HCT116 (cell line): ENCODE results near the gene ADAMTS15. TPM values are rescaled to one million over a fixed set of nuclear protein-coding genes. Genes with fewer than 3 reads are reported as not detected.

ENCODE experiments used
- ATAC-seq: fragments of 200-7000 bp; cut with Tn5 transposase; 2 replicates; pipeline ENCODE4 v1.9.1; 2020; ENCODE audit warnings: mild to moderate bottlenecking, moderate library complexity
- BruUV-seq: library from RNA; stranded (reverse); fragments of 400-500 nt; replicated peaks from 2 replicates; lab custom pipeline; 2021; lab: Mats Ljungman, UMichigan
- CTCF ChIA-PET: fragments of 300-600 bp; sonication (Branson Sonifier 250); formaldehyde crosslinking; loops from one replicate; lab custom pipeline; 2021; ENCODE audit warnings: antibody characterized with exemption; lab: Charles Lee
- POLR2A ChIA-PET: fragments of 300-600, 350-600 bp; sonication (Branson Sonifier 250); formaldehyde crosslinking; loops from one replicate; lab custom pipeline; 2021; ENCODE audit warnings: antibody characterized with exemption; lab: Charles Lee
- RAD21 ChIA-PET, 2 experiments: fragments of 300-600 bp; sonication (Branson Sonifier 250); formaldehyde crosslinking; loops; one replicate each; lab custom pipeline; 2023; ENCODE audit warnings: low total read pairs in 2 of 2; ENCODE audit not compliant: uncharacterized antibody in 2 of 2, unreplicated experiment in 2 of 2, low non-redundant PET in 1 of 2; lab: Charles Lee
- DNase-seq: peaks from one replicate; pipeline ENCODE4 v3.0.0-alpha.2; 2010; ENCODE audit warnings: low read depth, low spot score
- H2AFZ ChIP-seq: fragments of 200-600 bp; shearing (Covaris generic), sonication (generic); 2 replicates; pipeline ENCODE4 v1.6.1; 2017; ENCODE audit warnings: low read depth, mixed run types, mixed read lengths, antibody characterized with exemption, low read length; ENCODE audit not compliant: poor library complexity, severe bottlenecking
- H3K27ac ChIP-seq: 2 replicates; pipeline ENCODE4 v1.5.1; 2012; ENCODE audit warnings: low read depth, low read length
- H3K27me3 ChIP-seq: fragments of 200-600 bp; sonication (generic); 2 replicates; pipeline ENCODE4 v1.6.1; 2016; ENCODE audit warnings: mixed run types, low read length, mixed read lengths; ENCODE audit not compliant: insufficient read depth
- H3K36me3 ChIP-seq, 2 experiments: fragments of 200-500 bp in 1 of 2; fragments of 200-600 bp in 1 of 2; sonication (Bioruptor generic) in 1 of 2; sonication (generic) in 1 of 2; 2 replicates each; pipeline versions ENCODE4 v1.5.1 to v1.6.1; 2014 to 2016; ENCODE audit warnings: low read length in 2 of 2, inconsistent platforms in 1 of 2, mixed read lengths in 1 of 2, mixed run types in 1 of 2; ENCODE audit not compliant: insufficient read depth in 2 of 2, control insufficient read depth in 1 of 2
- H3K4me1 ChIP-seq, 2 experiments: fragments of 200-600 bp in 1 of 2; sonication (generic) in 1 of 2; 2 replicates each; pipeline versions ENCODE4 v1.5.1 to v1.6.1; 2012 to 2017; ENCODE audit warnings: low read length in 2 of 2, inconsistent platforms in 1 of 2, mild to moderate bottlenecking in 1 of 2, mixed read lengths in 1 of 2, mixed run types in 1 of 2, moderate library complexity in 1 of 2; ENCODE audit not compliant: insufficient read depth in 2 of 2, control insufficient read depth in 1 of 2
- H3K4me2 ChIP-seq: fragments of 200-600 bp; sonication (generic); 2 replicates; pipeline ENCODE4 v1.6.1; 2017; ENCODE audit warnings: mixed run types, low read length, mixed read lengths
- H3K4me3 ChIP-seq, 2 experiments: fragments of 200-600 bp in 1 of 2; sonication (generic) in 1 of 2; replicated peaks in 1 of 2; 2 replicates each; pipeline ENCODE4 v1.5.1; 2011 to 2016; ENCODE audit warnings: low read length in 2 of 2, control low read depth in 1 of 2, low read depth in 1 of 2, mild to moderate bottlenecking in 1 of 2, mixed read lengths in 1 of 2, mixed run types in 1 of 2
- H3K79me2 ChIP-seq: fragments of 200-600 bp; sonication (generic); 2 replicates; pipeline ENCODE4 v1.6.1; 2017; ENCODE audit warnings: mild to moderate bottlenecking, mixed run types, low read length, moderate library complexity, mixed read lengths; ENCODE audit not compliant: insufficient read depth
- H3K9ac ChIP-seq: fragments of 200-600 bp; sonication (generic); 2 replicates; pipeline ENCODE4 v1.6.1; 2016; ENCODE audit warnings: low read length, mixed read lengths
- H3K9me2 ChIP-seq: fragments of 200-600 bp; sonication (generic), shearing (Covaris generic); 2 replicates; pipeline ENCODE4 v1.6.1; 2017; ENCODE audit warnings: mixed run types, mild to moderate bottlenecking, moderate library complexity; ENCODE audit not compliant: insufficient read depth
- H3K9me3 ChIP-seq, 2 experiments: fragments of 200-500 bp in 1 of 2; fragments of 200-600 bp in 1 of 2; sonication (Bioruptor generic) in 1 of 2; sonication (generic) in 1 of 2; 2 replicates each; pipeline ENCODE4 v1.6.1; 2014 to 2017; ENCODE audit warnings: low read length in 2 of 2, mixed read lengths in 2 of 2, inconsistent platforms in 1 of 2, low read depth in 1 of 2, mild to moderate bottlenecking in 1 of 2, mixed run types in 1 of 2, moderate library complexity in 1 of 2; ENCODE audit not compliant: control insufficient read depth in 1 of 2, insufficient read depth in 1 of 2
- H4K20me1 ChIP-seq: fragments of 200-600 bp; sonication (generic), shearing (Covaris generic); 2 replicates; pipeline ENCODE4 v1.6.1; 2017; ENCODE audit warnings: mixed run types, mild to moderate bottlenecking, moderate library complexity; ENCODE audit not compliant: insufficient read depth
- CBX3 ChIP-seq: IDR thresholded peaks from 2 replicates; pipeline ENCODE4 v1.6.1; 2012; ENCODE audit warnings: low read depth
- CEBPB ChIP-seq: IDR thresholded peaks from 2 replicates; pipeline ENCODE4 v1.6.1; 2012; ENCODE audit warnings: low read depth
- EGR1 ChIP-seq: IDR thresholded peaks from 2 replicates; pipeline ENCODE4 v1.6.1; 2012; ENCODE audit warnings: low read depth
- EZH2 ChIP-seq: fragments of 200-600 bp; sonication (generic); IDR thresholded peaks from 2 replicates; pipeline ENCODE4 v1.6.1; 2017; ENCODE audit warnings: antibody characterized with exemption, mixed run types
- POLR2AphosphoS5 ChIP-seq: IDR thresholded peaks from 2 replicates; pipeline ENCODE4 v1.6.1; 2011; ENCODE audit warnings: mild to moderate bottlenecking, low read depth, low read length, moderate library complexity
- SIN3A ChIP-seq: IDR thresholded peaks from 2 replicates; pipeline ENCODE4 v1.6.1; 2012; ENCODE audit warnings: low read depth
- SP1 ChIP-seq: IDR thresholded peaks from 2 replicates; pipeline ENCODE4 v1.6.1; 2012; ENCODE audit warnings: low read depth
- SRF ChIP-seq: IDR thresholded peaks from 2 replicates; pipeline ENCODE4 v1.6.1; 2012; ENCODE audit warnings: low read depth
- ZFX ChIP-seq: fragments of 450-650 bp; IDR thresholded peaks from 2 replicates; pipeline ENCODE4 v1.6.1; 2017
- ZNF274 ChIP-seq: fragments of 200-500 bp; sonication (Bioruptor generic); IDR thresholded peaks from 2 replicates; pipeline ENCODE4 v1.6.1; 2014; ENCODE audit warnings: mild to moderate bottlenecking, low read depth, low read length, inconsistent platforms
- intact Hi-C: fragments of 100-400 bp; cut with micrococcal nuclease; formaldehyde crosslinking; loops from 2 replicates; pipeline ENCODE4 v1.10.0; 2022
- total RNA-seq: library from RNA; stranded (reverse); gene quantifications from one replicate; pipeline ENCODE4 v1.2.1, GENCODE V29; 2021; ENCODE audit not compliant: unreplicated experiment
- TF ChIP-seq, protein P1 (sequence below), 3 experiments: fragments of 200-600 bp in 1 of 3; sonication (generic) in 1 of 3; IDR thresholded peaks in 2 of 3; conservative IDR thresholded peaks in 1 of 3; 2 replicates each; pipeline ENCODE4 v1.5.1; 2012 to 2017; ENCODE audit warnings: low read depth in 2 of 3, low read length in 2 of 3, antibody characterized with exemption in 1 of 3, borderline replicate concordance in 1 of 3, control low read depth in 1 of 3, mild to moderate bottlenecking in 1 of 3, mixed read lengths in 1 of 3, mixed run types in 1 of 3, moderate library complexity in 1 of 3; ENCODE audit not compliant: insufficient read depth in 1 of 3

Gene ADAMTS15
- total RNA-seq, 1 experiment from 2014 or later, result 0.44 TPM

GRCh38 chr11:130449310-130449990, 1.0 kb downstream of the ADAMTS15 start:
- H3K79me2 ChIP-seq, result no peaks in the 10 kb centered on the region
- no peak for ATAC-seq
- no peak overlapping the region; the same call in 1 of the 2 replicates for H3K27ac ChIP-seq
- no peaks in the 10 kb centered on the region for H3K36me3 ChIP-seq
- H3K9me3 ChIP-seq, result no peaks in the 10 kb centered on the region
- peak overlapping the region in 1 of 2 experiments; percentile 65; a peak in 1 of 4 replicates for H3K4me3 ChIP-seq
- H3K9ac ChIP-seq, result no peak overlapping the region
- H2AFZ ChIP-seq, result no peak overlapping the region
- DNase-seq, result no peak
- ChIA-PET CTCF (no interaction called here), POLR2A (no interaction called here), RAD21 (no interaction called here)
- no peaks in the 10 kb centered on the region for H3K27me3 ChIP-seq
- peaks cover 2 to 11% of the 10 kb centered on the region in 2 experiments; a peak in 3 of 4 replicates for H3K4me1 ChIP-seq
- no peaks in the 10 kb centered on the region for H4K20me1 ChIP-seq
- intact Hi-C loops, result no loop called here
- peak overlapping the region; percentile 97 for H3K4me2 ChIP-seq
- no TSS peak for BruUV-seq
- TF ChIP-seq SIN3A (no peak), POLR2AphosphoS5 (no peak), CBX3 (no peak), EGR1 (no peak), ZFX (no peak), CEBPB (no peak), SRF (no peak), EZH2 (no peak), ZNF274 (no peak), SP1 (no peak)
- TF ChIP-seq, protein P1, sequence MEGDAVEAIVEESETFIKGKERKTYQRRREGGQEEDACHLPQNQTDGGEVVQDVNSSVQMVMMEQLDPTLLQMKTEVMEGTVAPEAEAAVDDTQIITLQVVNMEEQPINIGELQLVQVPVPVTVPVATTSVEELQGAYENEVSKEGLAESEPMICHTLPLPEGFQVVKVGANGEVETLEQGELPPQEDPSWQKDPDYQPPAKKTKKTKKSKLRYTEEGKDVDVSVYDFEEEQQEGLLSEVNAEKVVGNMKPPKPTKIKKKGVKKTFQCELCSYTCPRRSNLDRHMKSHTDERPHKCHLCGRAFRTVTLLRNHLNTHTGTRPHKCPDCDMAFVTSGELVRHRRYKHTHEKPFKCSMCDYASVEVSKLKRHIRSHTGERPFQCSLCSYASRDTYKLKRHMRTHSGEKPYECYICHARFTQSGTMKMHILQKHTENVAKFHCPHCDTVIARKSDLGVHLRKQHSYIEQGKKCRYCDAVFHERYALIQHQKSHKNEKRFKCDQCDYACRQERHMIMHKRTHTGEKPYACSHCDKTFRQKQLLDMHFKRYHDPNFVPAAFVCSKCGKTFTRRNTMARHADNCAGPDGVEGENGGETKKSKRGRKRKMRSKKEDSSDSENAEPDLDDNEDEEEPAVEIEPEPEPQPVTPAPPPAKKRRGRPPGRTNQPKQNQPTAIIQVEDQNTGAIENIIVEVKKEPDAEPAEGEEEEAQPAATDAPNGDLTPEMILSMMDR (IDR thresholded peaks at IDR 0.05 in 2 of 3, conservative IDR thresholded peaks at IDR 0.05 in 1 of 3; ENCODE audit: borderline replicate concordance in 1 of 3, insufficient read depth in 1 of 3, low read depth in 2 of 3, low read length in 2 of 3), result no peak
- H3K9me2 ChIP-seq, result no peaks in the 10 kb centered on the region
